C4-2B (cell line): ENCODE measurements around the gene ZSWIM4.

Source experiments
- CTCF ChIP-seq: fragments of 450-650 bp; conservative IDR thresholded peaks from 2 replicates; pipeline ENCODE4 v1.5.1; 2017; ENCODE audit warnings: mild to moderate bottlenecking
- ZFX ChIP-seq: fragments of 450-650 bp; IDR thresholded peaks from 2 replicates; pipeline ENCODE4 v1.6.1; 2017

DNA sequence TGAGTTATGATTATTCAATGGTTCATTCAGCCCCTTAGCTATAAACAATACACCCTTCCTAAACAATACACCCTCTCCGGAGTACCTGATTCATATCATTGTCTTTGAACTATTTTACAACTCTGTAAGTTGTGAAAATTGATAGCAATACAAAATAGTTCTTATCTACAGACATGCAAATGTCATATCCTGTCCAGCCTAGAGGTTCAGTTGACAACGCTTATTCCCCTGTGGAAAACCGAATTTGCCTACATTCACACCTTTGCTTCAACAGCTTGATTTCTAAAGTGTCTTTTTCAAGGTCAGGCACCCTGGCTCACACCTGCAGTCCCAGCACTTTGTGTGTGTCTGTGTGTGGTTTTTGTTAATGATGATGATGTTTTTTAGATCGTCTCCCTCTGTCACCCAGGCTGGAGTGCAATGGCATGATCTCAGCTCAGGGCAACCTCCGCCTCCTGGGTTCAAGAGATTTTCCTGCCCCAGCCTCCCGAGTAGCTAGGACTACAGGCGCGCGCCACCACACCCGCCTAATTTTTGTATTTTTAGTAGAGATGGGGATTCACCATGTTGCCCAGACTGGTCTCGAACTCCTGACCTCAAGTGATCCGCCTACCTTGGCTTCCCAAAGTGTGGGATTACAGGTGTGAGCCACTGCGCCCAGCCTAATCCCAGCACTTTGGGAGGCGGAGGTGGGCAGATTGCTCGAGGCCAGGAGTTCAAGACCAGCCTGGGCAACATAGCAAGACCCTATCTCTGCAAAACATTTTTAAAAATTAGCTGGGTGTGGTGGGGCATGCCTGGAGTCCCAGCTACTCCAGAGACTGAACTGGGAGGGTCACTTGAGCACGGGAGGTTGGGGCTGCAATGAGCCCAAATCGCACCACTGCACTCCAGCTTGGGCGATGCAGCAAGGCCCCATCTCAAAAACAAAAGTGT lies 11.4 kb upstream of the ZSWIM4 start:
- TF ChIP-seq CTCF, result no peak
- no peak for TF ChIP-seq ZFX
